ENCODE data around the gene PDE7B.
"Not testable (repeated sequence)": the region's sequence is repeated elsewhere in the genome, so short reads cannot be mapped to it uniquely, and the experiment has no call there.

The PDE7B gene

GRCh38 chr6:136210398-136211165, 359.1 kb downstream of the PDE7B start:
- peak in 1 of 2 donors; percentile 27 for DNase-seq (ENCODE audit: low read depth in 2 of 2)
- TF ChIP-seq, protein P1, sequence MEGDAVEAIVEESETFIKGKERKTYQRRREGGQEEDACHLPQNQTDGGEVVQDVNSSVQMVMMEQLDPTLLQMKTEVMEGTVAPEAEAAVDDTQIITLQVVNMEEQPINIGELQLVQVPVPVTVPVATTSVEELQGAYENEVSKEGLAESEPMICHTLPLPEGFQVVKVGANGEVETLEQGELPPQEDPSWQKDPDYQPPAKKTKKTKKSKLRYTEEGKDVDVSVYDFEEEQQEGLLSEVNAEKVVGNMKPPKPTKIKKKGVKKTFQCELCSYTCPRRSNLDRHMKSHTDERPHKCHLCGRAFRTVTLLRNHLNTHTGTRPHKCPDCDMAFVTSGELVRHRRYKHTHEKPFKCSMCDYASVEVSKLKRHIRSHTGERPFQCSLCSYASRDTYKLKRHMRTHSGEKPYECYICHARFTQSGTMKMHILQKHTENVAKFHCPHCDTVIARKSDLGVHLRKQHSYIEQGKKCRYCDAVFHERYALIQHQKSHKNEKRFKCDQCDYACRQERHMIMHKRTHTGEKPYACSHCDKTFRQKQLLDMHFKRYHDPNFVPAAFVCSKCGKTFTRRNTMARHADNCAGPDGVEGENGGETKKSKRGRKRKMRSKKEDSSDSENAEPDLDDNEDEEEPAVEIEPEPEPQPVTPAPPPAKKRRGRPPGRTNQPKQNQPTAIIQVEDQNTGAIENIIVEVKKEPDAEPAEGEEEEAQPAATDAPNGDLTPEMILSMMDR (IDR thresholded peaks at IDR 0.05; ENCODE audit: low read depth, low read length): no peak
- no peak overlapping the region for H3K4me3 ChIP-seq (replicated peaks in 1 of 2; ENCODE audit: low read depth in 2 of 2, low read length in 2 of 2)

GRCh38 chr6:136212608-136213007, 361.1 kb downstream of the PDE7B start:
- no peak for DNase-seq (ENCODE audit: low read depth in 2 of 2)
- TF ChIP-seq, protein P1 (IDR thresholded peaks at IDR 0.05; ENCODE audit: low read depth, low read length): no peak

GRCh38 chr6:136213012-136213539, 361.6 kb downstream of the PDE7B start:
- H3K4me3 ChIP-seq (replicated peaks in 1 of 2; ENCODE audit: low read depth in 2 of 2, low read length in 2 of 2): no peak overlapping the region
- no peak for DNase-seq (ENCODE audit: low read depth in 2 of 2)
- TF ChIP-seq, protein P1 (IDR thresholded peaks at IDR 0.05; ENCODE audit: low read depth, low read length): no peak

More at GRCh38 chr6:136212608-136213007, 361.1 kb downstream of the PDE7B start:
- no peak overlapping the region for H3K4me3 ChIP-seq (replicated peaks in 1 of 2; ENCODE audit: low read depth in 2 of 2, low read length in 2 of 2)

DNA sequence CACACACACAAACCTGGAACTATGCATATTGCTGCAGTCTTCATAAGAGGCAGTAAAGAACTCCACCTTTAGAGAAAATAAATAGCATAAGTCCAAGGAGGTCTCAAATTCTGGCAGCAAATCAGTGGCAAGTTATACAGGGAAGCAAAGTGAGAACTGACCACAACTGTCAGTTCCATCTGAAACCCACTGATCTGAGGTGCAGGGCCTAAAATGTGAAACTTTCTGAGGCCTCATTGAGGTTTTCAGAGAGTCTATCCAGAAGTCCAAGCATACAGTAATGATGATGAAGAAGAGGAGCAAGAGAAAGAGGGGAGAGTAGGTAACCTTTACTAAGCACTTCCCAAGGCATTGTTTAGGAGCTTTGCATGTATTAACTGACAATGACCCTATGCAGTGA, 362.4 kb downstream of the PDE7B start:
- TF ChIP-seq, protein P1 (IDR thresholded peaks at IDR 0.05; ENCODE audit: low read depth, low read length): no peak
- H3K4me3 ChIP-seq (replicated peaks in 1 of 2; ENCODE audit: low read depth in 2 of 2, low read length in 2 of 2): no peak overlapping the region
- DNase-seq (ENCODE audit: low read depth in 2 of 2): no peak

DNA sequence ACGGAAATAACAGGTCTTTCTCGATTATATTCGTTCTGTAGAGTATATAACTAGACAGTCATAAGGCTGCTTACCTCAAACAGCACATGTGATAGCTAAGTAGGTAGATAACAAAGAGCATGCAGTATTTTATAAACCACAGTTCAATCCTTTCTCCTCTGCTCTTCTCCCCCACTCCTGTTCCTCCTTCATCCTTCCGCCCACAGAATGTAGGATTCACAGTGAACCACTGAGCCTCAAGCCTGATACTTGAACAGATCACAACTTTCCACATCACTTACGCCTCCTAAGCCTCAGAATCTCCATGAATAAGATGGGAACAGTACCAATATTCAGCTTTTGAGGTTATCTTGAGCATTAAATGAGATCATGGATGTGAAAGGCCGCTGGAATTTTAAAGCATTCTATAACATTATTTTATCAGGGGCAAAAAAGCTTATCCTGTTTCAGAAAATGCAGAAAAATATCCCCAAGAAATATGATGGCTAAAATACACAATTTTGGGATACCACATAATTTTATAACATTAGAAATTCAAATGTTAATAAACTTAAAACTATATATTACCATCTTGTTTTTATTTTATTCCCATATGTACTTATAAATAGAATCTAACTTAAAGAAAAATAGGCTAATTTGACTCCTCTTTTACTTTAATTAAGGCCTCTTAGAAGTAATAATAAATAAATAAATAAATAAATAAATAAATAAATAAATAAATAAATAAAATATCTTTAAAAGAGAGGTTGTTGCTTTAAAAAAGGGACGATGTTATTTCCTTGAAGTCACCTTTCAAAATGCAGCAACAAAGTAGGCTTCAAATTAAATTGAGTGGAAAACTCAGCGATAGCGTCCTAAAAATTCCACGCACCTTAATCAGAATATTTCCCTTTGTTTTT, 365.3 kb downstream of the PDE7B start:
- TF ChIP-seq, protein P1 (IDR thresholded peaks at IDR 0.05; ENCODE audit: low read depth, low read length): no peak
- H3K4me3 ChIP-seq (replicated peaks in 1 of 2; ENCODE audit: low read depth in 2 of 2, low read length in 2 of 2): no peak overlapping the region
- DNase-seq (ENCODE audit: low read depth in 2 of 2): no peak

GRCh38 chr6:136224974-136225373, 373.5 kb downstream of the PDE7B start:
- DNase-seq (ENCODE audit: low read depth in 2 of 2); H3K4me3 ChIP-seq (replicated peaks in 1 of 2; ENCODE audit: low read depth in 2 of 2, low read length in 2 of 2): not testable (repeated sequence)

GRCh38 chr6:136225496-136225895, 374.0 kb downstream of the PDE7B start:
- DNase-seq (ENCODE audit: low read depth in 2 of 2): peak in 1 of 2 donors; percentile 56
- H3K4me3 ChIP-seq (replicated peaks in 1 of 2; ENCODE audit: low read depth in 2 of 2, low read length in 2 of 2): no peak overlapping the region
- TF ChIP-seq, protein P1 (IDR thresholded peaks at IDR 0.05; ENCODE audit: low read depth, low read length): no peak

All from cardiac fibroblast (primary cell).